Astrocyte of the cerebellum (primary cell): ENCODE results near the gene ZC2HC1B.

Experiments used
- DNase-seq: peaks from one replicate; pipeline ENCODE4 v3.0.0-alpha.2; 2011; ENCODE audit warnings: low read depth
- H3K4me3 ChIP-seq: 2 replicates; pipeline ENCODE4 v1.5.1; 2011; ENCODE audit warnings: mild to moderate bottlenecking, low read depth, low read length, moderate library complexity
- CTCF ChIP-seq: IDR thresholded peaks from 2 replicates; pipeline ENCODE4 v1.5.1; 2012; ENCODE audit warnings: low read length, low read depth, moderate library complexity, mild to moderate bottlenecking; ENCODE audit errors: missing control alignments
- in situ Hi-C: cut with HindIII; loops from 2 replicates; pipeline ENCODE4 v1.10.0; 2017; ENCODE audit warnings: low sequenced_read_pairs

ZC2HC1B gene

GRCh38 chr6:143929975-143930374, 65.7 kb downstream of the ZC2HC1B start:
- H3K4me3 ChIP-seq, result no peak overlapping the region
- in situ Hi-C loops, result no loop called here
- no peak for DNase-seq
- no peak for TF ChIP-seq CTCF

GRCh38 chr6:143934331-143934730, 70.1 kb downstream of the ZC2HC1B start:
- no peak for TF ChIP-seq CTCF
- no peak overlapping the region for H3K4me3 ChIP-seq
- DNase-seq, result no peak
- in situ Hi-C loops, result no loop called here

- no peak for TF ChIP-seq CTCF
- no peak for DNase-seq
- in situ Hi-C loops, result no loop called here
- no peak overlapping the region for H3K4me3 ChIP-seq
Measured at GRCh38 chr6:143934867-143935266, 70.6 kb downstream of the ZC2HC1B start.

- TF ChIP-seq CTCF, result no peak
- H3K4me3 ChIP-seq, result no peak overlapping the region
- in situ Hi-C loops, result no loop called here
- DNase-seq, result no peak
Measured at GRCh38 chr6:143936347-143936746, 72.1 kb downstream of the ZC2HC1B start.

GRCh38 chr6:143936778-143937667, 72.7 kb downstream of the ZC2HC1B start:
- no peak for DNase-seq
- H3K4me3 ChIP-seq, result no peak overlapping the region
- no peak for TF ChIP-seq CTCF
- in situ Hi-C loops, result no loop called here

- no peak for TF ChIP-seq CTCF
- no peak overlapping the region for H3K4me3 ChIP-seq
- no peak for DNase-seq
- in situ Hi-C loops, result no loop called here
Measured at GRCh38 chr6:143937668-143937970, 73.3 kb downstream of the ZC2HC1B start.

GRCh38 chr6:143939364-143939763, 75.1 kb downstream of the ZC2HC1B start:
- H3K4me3 ChIP-seq, result no peak overlapping the region
- in situ Hi-C loops, result no loop called here
- no peak for TF ChIP-seq CTCF
- no peak for DNase-seq
